NCI-H2227 (cell line): ENCODE measurements around the gene KMT2E.
A peak's percentile ranks its signal among the peaks of the same experiment; 100 is the strongest.

Source experiments
- DNase-seq: peaks from one replicate; lab custom pipeline; 2025; ENCODE audit not compliant: unreplicated experiment; lab: John Stamatoyannopoulos, UW

The KMT2E gene

GRCh38 chr7:105068886-105069285, 54.9 kb downstream of the KMT2E start:
- no peak for DNase-seq

DNA sequence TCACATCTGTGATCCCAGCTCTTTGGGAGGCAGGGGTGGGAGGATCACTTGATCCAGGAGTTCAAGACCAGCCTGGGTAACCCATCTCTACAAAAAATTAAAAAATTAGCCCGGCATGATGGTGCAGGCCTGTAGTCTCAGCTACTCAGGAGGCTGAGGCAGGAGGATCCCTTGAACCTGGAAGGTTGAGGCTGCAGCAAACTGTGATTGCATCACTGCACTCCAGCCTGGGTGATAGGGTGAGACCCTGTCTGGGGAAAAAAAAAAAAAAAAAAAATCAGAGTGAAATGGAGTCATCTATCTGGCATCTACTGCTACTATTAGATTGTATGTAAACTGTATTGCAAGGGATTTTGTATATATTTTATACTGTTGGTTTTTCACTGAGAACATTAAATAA, 59.1 kb downstream of the KMT2E start:
- no peak for DNase-seq

DNA sequence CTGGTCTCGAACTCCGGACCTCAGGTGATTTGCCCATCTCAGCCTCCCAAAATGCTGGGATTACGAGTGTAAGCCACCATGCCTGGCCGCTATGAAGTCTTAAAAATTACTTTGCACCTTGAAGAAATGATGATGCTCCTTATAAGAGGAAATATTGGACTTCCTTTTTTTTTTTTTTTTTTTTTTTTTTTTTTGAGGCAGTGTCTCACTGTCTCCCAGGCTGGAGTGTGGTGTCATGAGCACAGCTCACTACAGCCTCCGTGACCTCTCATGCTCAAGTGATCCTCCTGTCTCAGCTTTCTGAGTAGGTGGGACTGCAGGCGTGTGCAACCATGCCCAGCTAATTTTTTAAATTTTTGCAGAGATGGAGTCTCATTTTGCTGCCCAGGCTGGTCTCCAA, 65.3 kb downstream of the KMT2E start:
- no peak for DNase-seq

DNA sequence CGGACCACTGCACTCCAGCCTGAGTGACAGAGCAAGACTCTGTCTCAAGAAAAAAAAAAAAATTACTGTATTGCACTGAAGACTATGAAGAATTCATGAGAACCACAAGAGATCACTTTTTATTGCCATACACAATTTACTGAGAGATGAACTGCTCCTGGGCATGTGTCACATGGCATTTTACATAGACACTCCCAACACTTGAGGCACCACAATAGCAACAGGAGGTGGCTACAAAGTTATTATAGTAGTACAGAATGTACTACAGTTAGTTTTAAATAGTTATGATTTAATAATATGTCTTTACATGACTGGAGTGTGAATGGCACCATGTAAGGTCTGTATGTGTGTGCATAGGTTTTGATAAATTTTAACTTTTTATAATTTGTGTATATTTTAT, 70.6 kb downstream of the KMT2E start:
- no peak for DNase-seq

DNA sequence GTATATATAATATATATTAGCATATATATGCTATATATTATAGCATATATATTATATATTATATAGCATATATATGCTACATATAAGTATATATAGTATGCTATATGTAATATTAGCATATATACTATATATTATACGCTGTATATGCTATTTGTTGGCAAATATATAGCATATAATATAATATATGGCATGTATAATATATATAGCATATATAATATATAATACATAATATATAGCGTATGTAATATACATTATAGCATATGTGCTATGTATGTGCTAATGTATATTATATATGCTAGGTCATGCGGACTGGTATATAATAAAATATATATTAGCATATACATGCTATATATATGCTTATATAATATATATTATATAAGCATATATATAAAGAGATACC, 72.8 kb downstream of the KMT2E start:
- no peak for DNase-seq

DNA sequence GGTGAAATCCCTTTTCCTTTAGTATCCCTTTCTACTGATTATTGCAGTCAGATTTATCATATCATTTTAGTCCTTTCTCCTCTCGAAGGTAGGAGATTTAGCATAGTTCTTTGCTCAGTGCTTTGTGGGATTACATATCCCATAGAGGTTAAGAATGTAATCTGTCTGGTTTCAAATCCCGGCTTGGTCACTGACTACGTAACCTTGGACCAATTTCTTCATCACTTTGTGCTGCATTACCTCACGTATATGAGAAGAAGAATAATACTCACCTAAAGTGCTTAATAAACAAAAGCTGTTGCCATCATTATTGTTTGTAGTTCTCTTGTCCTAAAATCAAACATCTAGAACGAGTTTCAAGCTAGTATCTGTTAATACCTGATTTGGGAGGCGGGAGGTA, 74.0 kb downstream of the KMT2E start:
- DNase-seq = no peak

DNA sequence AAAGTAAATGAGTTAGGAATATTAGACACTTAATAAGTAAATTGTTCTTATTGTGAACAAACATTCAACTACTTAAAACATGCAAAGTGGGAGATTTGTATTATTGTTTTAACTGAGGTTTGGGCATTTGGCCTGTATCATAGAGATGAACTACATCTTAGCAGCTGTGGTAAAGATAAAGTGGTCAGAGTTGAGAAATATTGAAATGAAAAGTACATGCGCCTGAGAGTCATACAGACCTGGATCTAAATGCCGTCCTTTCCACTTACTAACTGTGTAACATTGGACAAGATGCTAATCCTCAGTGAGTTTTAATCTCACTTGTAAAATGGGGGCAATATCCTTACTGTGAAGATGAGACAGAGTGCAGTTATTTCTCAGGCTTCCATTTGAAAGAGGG, 74.5 kb downstream of the KMT2E start:
- no peak for DNase-seq

DNA sequence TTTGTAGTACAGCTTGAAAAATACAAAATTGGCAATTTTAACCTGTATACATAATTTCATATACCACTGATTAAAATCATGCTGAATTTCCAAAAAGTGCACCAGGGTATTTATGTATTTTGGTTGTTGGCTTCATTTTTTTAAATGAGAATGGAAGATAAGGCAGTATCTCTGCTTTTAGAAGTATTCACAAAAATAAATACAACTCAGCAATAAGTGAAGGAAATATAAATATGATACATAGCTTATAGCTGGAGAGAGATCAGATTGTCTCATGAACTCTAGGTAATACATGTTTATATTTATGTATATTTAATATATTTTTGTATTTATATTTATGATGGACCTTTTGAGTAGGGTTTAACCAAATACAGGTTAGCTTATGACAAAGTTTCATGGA, 81.0 kb downstream of the KMT2E start:
- no peak for DNase-seq

- DNase-seq = no peak
These were observed 82.3 kb downstream of the KMT2E start for GRCh38 chr7:105096306-105096705.

DNA sequence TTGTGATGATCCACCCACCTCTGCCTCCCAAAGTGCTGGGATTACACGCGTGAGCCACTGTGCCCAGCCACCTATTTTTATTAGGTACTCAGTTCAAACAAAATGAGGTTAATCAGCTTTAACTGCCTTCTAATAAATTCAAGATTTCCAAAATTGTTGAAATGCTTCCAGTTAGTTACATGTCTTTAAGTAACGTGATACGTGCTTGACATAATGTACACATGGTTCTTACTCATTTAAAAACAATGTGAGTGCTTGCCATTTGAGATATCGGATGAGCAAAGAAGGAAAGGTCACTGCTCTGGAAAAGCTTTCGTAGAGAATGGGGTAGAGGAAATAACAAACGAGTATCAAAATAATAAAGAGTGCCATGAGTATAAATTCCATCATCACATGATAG, 83.6 kb downstream of the KMT2E start:
- no peak for DNase-seq

- DNase-seq = no peak
These were observed 85.0 kb downstream of the KMT2E start for GRCh38 chr7:105098863-105099515.

- no peak for DNase-seq
These were observed 87.9 kb downstream of the KMT2E start for GRCh38 chr7:105101864-105102263.

- DNase-seq = no peak
These were observed 88.8 kb downstream of the KMT2E start for GRCh38 chr7:105102557-105103352.

DNA sequence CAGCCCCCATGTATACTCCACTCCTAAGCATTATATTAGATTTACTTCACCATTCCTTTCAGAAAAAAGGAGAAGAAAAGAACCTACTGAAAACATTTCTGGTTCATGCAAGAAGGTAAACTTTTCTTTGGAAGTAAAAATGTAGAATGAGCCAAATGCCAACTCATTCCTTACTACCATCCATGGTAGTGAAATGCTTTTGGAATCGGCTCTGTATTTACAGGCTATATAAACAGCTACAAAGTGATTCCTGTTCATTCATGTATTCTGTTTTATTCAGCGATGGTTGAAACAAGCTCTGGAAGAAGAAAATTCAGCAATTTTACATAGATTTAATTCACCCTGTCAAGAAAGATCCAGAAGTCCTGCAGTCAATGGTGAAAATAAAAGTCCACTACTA, 91.6 kb downstream of the KMT2E start:
- no peak for DNase-seq

DNA sequence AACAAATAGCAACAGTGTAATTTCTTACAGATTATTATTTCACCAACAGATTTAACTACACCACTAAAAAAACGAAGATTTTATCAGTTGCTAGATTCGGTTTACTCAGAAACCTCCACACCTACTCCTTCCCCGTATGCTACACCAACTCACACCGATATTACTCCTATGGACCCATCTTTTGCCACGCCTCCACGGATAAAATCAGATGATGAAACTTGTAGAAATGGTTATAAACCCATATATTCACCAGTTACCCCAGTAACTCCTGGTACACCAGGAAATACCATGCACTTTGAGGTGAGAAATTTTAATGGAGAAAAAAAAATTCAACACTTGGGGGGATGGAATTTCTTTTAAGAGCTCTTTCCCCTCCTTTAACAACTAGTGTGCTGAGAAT, 92.5 kb downstream of the KMT2E start:
- no peak for DNase-seq

- no peak for DNase-seq
These were observed 93.5 kb downstream of the KMT2E start for GRCh38 chr7:105107458-105107857.

DNA sequence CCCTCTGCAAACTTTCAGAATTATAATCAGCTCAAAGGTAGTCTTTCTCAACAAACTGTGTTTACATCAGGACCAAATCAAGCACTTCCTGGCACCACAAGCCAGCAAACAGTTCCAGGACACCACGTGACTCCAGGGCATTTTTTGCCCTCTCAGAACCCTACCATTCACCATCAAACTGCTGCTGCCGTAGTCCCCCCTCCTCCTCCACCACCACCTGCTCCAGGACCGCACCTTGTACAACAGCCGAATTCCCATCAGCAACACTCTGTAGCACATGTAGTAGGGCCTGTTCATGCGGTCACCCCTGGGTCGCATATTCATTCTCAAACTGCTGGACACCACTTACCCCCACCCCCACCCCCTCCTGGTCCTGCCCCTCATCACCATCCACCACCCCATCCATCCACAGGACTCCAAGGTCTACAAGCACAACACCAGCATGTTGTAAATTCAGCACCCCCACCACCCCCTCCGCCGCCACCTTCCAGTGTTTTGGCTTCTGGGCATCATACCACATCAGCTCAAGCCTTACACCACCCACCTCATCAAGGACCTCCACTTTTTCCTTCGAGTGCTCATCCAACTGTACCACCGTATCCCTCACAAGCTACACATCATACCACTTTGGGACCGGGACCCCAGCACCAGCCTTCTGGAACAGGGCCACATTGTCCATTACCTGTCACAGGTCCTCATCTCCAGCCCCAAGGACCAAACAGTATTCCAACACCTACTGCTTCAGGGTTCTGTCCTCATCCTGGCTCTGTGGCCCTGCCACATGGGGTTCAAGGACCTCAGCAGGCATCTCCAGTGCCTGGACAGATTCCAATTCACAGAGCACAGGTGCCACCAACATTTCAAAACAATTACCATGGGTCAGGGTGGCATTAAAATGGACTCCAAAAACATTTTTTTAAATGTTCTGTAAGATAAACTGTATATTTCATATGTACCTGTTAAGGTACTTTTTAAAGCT, 98.7 kb downstream of the KMT2E start:
- no peak for DNase-seq

GRCh38 chr7:105118612-105119600, 104.9 kb downstream of the KMT2E start:
- DNase-seq = no peak

DNA sequence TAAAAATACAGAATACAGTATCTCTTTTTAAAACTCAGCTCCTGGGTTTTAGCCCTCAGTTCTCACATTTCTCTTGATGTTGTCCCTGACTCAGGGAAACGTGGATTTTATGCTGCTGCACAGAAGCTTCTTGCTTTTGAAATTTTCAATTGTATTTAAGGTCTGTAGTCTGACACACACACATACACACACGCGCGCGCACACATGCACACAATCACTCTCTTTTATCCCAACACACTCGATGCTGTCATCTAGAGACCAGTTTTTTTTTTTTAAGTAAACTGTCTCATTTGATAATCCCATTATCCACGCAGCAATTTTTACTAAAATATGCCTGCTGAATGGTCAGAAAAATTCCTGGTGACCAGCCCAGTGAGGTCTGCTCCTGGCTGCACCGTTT, 108.6 kb downstream of the KMT2E start:
- peak; percentile 49 for DNase-seq

DNA sequence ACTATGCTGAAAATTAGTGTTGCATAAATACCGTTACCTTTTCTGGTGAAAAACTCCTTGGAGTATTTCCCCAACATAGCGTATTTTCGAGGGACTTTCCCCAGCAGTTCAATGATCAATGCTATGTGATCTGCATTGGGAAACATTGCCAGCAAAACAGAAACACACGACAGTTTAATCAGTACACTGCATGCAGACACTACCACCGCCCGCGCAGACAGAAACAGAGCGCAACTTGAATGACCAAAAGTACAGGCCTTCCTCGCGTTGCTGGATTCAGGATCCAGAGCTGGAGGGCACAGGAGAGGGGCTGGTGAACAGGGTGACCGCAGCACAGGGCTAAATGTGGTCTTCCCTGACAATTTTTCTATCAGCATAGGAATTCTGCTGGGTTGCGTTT, 111.7 kb downstream of the KMT2E start:
- no peak for DNase-seq
